Sigmoid colon (tissue), 4 donors: ENCODE data around the gene CLK1.

Source experiments
- CTCF ChIP-seq, 4 experiments: fragments of 450-650 bp in 3 of 4; fragments of 200-600 bp in 1 of 4; IDR thresholded peaks; one replicate each; pipeline ENCODE4 v1.5.1; 2016 to 2019; ENCODE audit warnings: antibody characterized with exemption in 4 of 4, mild to moderate bottlenecking in 3 of 4, moderate library complexity in 2 of 4
- EP300 ChIP-seq, 4 donors: sonication (generic); formaldehyde crosslinking; IDR thresholded peaks; one replicate each; pipeline ENCODE4 v1.6.1; 2017; ENCODE audit warnings: antibody characterized with exemption in 4 of 4
- POLR2A ChIP-seq, 2 donors: fragments of 450-650 bp; IDR thresholded peaks; one replicate each; pipeline ENCODE4 v1.6.1; 2016; ENCODE audit warnings: antibody characterized with exemption in 2 of 2, mild to moderate bottlenecking in 2 of 2, moderate library complexity in 2 of 2

- TF ChIP-seq CTCF (IDR thresholded peaks at IDR 0.05) (no peak), EP300 (IDR thresholded peaks at IDR 0.05) (no peak), POLR2A (IDR thresholded peaks at IDR 0.05) (no peak)
These were observed 35.7 kb downstream of the CLK1 start for GRCh38 chr2:200828572-200829257.
